KMS-11 (cell line): ENCODE measurements around the gene NKRF.
A peak's percentile ranks its signal among the peaks of the same experiment; 100 is the strongest.

Source experiments
- H2AFZ ChIP-seq: fragments of 200-600 bp; sonication (generic); 2 replicates; pipeline ENCODE4 v1.6.1; 2016; ENCODE audit warnings: antibody characterized with exemption, mixed run types, low read depth
- H3K27ac ChIP-seq: fragments of 200-600 bp; sonication (generic); 2 replicates; pipeline ENCODE4 v1.6.1; 2016; ENCODE audit warnings: mild to moderate bottlenecking, mixed run types
- H3K27me3 ChIP-seq: fragments of 200-600 bp; sonication (generic); 2 replicates; pipeline ENCODE4 v1.6.1; 2017; ENCODE audit warnings: mild to moderate bottlenecking, low read depth, mixed run types, moderate library complexity; ENCODE audit not compliant: insufficient read depth
- H3K36me3 ChIP-seq: fragments of 200-600 bp; sonication (generic); 2 replicates; pipeline ENCODE4 v1.6.1; 2017; ENCODE audit warnings: mild to moderate bottlenecking, mixed run types; ENCODE audit not compliant: insufficient read depth
- H3K4me1 ChIP-seq: fragments of 200-600 bp; sonication (generic); 2 replicates; pipeline ENCODE4 v1.6.1; 2016; ENCODE audit warnings: mild to moderate bottlenecking, low read depth, mixed run types; ENCODE audit not compliant: poor library complexity, severe bottlenecking
- H3K4me2 ChIP-seq: fragments of 200-600 bp; sonication (generic); 2 replicates; pipeline ENCODE4 v1.7.0; 2016; ENCODE audit warnings: mild to moderate bottlenecking, mixed run types
- H3K4me3 ChIP-seq: fragments of 200-600 bp; sonication (generic); IDR thresholded peaks from 2 replicates; pipeline ENCODE4 v1.6.1; 2017; ENCODE audit warnings: low read depth, low read length, mixed read lengths; ENCODE audit not compliant: insufficient read depth
- H3K79me2 ChIP-seq: fragments of 200-600 bp; sonication (generic); 2 replicates; pipeline ENCODE4 v1.6.1; 2016; ENCODE audit warnings: low read depth, mixed run types; ENCODE audit not compliant: insufficient read depth
- H3K9ac ChIP-seq: fragments of 200-600 bp; sonication (generic); 2 replicates; pipeline ENCODE4 v1.6.1; 2016; ENCODE audit warnings: mild to moderate bottlenecking, mixed run types
- H4K20me1 ChIP-seq: fragments of 200-600 bp; sonication (generic); 2 replicates; pipeline ENCODE4 v1.6.1; 2016; ENCODE audit warnings: mild to moderate bottlenecking, mixed run types; ENCODE audit not compliant: insufficient read depth
- CTCF ChIP-seq: fragments of 200-600 bp; sonication (generic); conservative IDR thresholded peaks from 2 replicates; pipeline ENCODE4 v1.6.1; 2017; ENCODE audit warnings: low read depth, mild to moderate bottlenecking, antibody characterized with exemption, low read length, moderate library complexity, mixed read lengths

The NKRF gene

GRCh38 chrX:119647552-119648420, 41.6 kb upstream of the NKRF start:
- Histone ChIP-seq H3K9ac (peak overlapping the region; percentile 69), H4K20me1 (no peaks in the 10 kb centered on the region), H3K27ac (peak overlapping the region; percentile 99), H3K27me3 (no peaks in the 10 kb centered on the region), H3K36me3 (no peaks in the 10 kb centered on the region), H3K4me1 (peaks cover 94% of the 10 kb centered on the region), H2AFZ (no peak overlapping the region; the same call in 1 of the 2 replicates), H3K79me2 (0 out of 2 replicates have a peak, but pooled peaks cover 15% of the 10 kb centered on the region), H3K4me2 (peak overlapping the region; percentile 84), H3K4me3 (no peak overlapping the region)
- TF ChIP-seq CTCF, result no peak

- no peaks in the 10 kb centered on the region for H3K36me3 ChIP-seq
- H3K4me3 ChIP-seq, result no peak overlapping the region
- H3K27ac ChIP-seq, result peak overlapping the region; percentile 99
- TF ChIP-seq CTCF, result no peak
- peak overlapping the region; percentile 69; the same call in 1 of the 2 replicates for H3K9ac ChIP-seq
- H3K79me2 ChIP-seq, result 0 out of 2 replicates have a peak, but pooled peaks cover 19% of the 10 kb centered on the region
- H3K27me3 ChIP-seq, result no peaks in the 10 kb centered on the region
- no peak overlapping the region for H2AFZ ChIP-seq
- H3K4me2 ChIP-seq, result peak overlapping the region; percentile 67
- peaks cover 94% of the 10 kb centered on the region for H3K4me1 ChIP-seq
- H4K20me1 ChIP-seq, result no peaks in the 10 kb centered on the region
These were observed 40.9 kb upstream of the NKRF start for GRCh38 chrX:119647089-119647488.

GRCh38 chrX:119646515-119646914, 40.3 kb upstream of the NKRF start:
- Histone ChIP-seq H3K27ac (peak overlapping the region; percentile 99), H3K27me3 (no peaks in the 10 kb centered on the region), H3K9ac (peak overlapping the region; percentile 69; the same call in 1 of the 2 replicates), H4K20me1 (no peaks in the 10 kb centered on the region), H3K79me2 (0 out of 2 replicates have a peak, but pooled peaks cover 19% of the 10 kb centered on the region), H2AFZ (no peak overlapping the region), H3K4me3 (no peak overlapping the region), H3K36me3 (no peaks in the 10 kb centered on the region), H3K4me2 (peak overlapping the region; percentile 67), H3K4me1 (peaks cover 94% of the 10 kb centered on the region)
- TF ChIP-seq CTCF, result no peak

GRCh38 chrX:119643696-119644095, 37.5 kb upstream of the NKRF start:
- H3K27me3 ChIP-seq, result no peaks in the 10 kb centered on the region
- H3K27ac ChIP-seq, result no peak overlapping the region; the same call in 1 of the 2 replicates
- no peak overlapping the region for H3K9ac ChIP-seq
- 0 out of 2 replicates have a peak, but pooled peaks cover 15% of the 10 kb centered on the region for H3K79me2 ChIP-seq
- no peak overlapping the region for H3K4me2 ChIP-seq
- no peak for TF ChIP-seq CTCF
- H2AFZ ChIP-seq, result no peak overlapping the region
- H3K36me3 ChIP-seq, result no peaks in the 10 kb centered on the region
- no peak overlapping the region for H3K4me3 ChIP-seq
- H3K4me1 ChIP-seq, result peaks cover 92% of the 10 kb centered on the region
- H4K20me1 ChIP-seq, result no peaks in the 10 kb centered on the region
